Measurements from ENCODE around the gene PTGES3L. TPM values are rescaled to one million over a fixed set of nuclear protein-coding genes. Genes with fewer than 3 reads are reported as not detected.
"Not testable (repeated sequence)": the region's sequence is repeated elsewhere in the genome, so short reads cannot be mapped to it uniquely, and the experiment has no call there.

The PTGES3L gene
- polyA plus RNA-seq, 1 of the 3 experiments (the other 2 are of a cell fraction) = 1.4 TPM

GRCh38 chr17:42975265-42975664 is 4.6 kb downstream of the PTGES3L start (continued):
- TF ChIP-seq TCF12 (IDR thresholded peaks at IDR 0.05) (no peak), RAD21 (IDR thresholded peaks at IDR 0.05; ENCODE audit: low read length) (no peak), RCOR1 (IDR thresholded peaks at IDR 0.05; ENCODE audit: low read length) (no peak), MEF2A (IDR thresholded peaks at IDR 0.05; ENCODE audit: borderline replicate concordance, low read depth) (no peak)

- H4K20me1 ChIP-seq (ENCODE audit: insufficient read depth); H3K36me3 ChIP-seq (replicated peaks in 1 of 2; ENCODE audit: control insufficient read depth in 1 of 2, insufficient read depth in 2 of 2, low read length in 1 of 2); H3K9me3 ChIP-seq; H3K9me2 ChIP-seq; H3K4me1 ChIP-seq (ENCODE audit: control insufficient read depth in 1 of 2, insufficient read depth in 2 of 2, low read depth in 1 of 2, low read length in 1 of 2); H3K9ac ChIP-seq; DNase-seq; H3K27ac ChIP-seq (ENCODE audit: low read depth in 2 of 2, low read length in 1 of 2); H3K4me3 ChIP-seq (ENCODE audit: low read depth in 2 of 2, low read length in 1 of 2); H3F3A ChIP-seq (replicated peaks; ENCODE audit: insufficient read depth); H3K27me3 ChIP-seq (ENCODE audit: insufficient read depth); CTCF ChIA-PET; H2AFZ ChIP-seq (ENCODE audit: low read depth); H3K4me2 ChIP-seq; H3K79me2 ChIP-seq (ENCODE audit: insufficient read depth): not testable (repeated sequence)
- POLR2A ChIA-PET = interaction anchor here (0.6 kb wide), 1 partner anchor 200 kb away, joined by 3 read pairs; the partner anchor contains the start of gene VPS25
- WGBS (ENCODE audit: low lambda C conversion rate) = 65% methylated on average over 6 of the region's 18 CpGs
Measured at GRCh38 chr17:42973323-42973722, 6.6 kb downstream of the PTGES3L start.

- no peaks in the 10 kb centered on the region for H3K36me3 ChIP-seq (replicated peaks in 1 of 2; ENCODE audit: control insufficient read depth in 1 of 2, insufficient read depth in 2 of 2, low read length in 1 of 2)
- no peak overlapping the region for H2AFZ ChIP-seq (ENCODE audit: low read depth)
- no peaks in the 10 kb centered on the region for H4K20me1 ChIP-seq (ENCODE audit: insufficient read depth)
- no peak for DNase-seq
- no peaks in the 10 kb centered on the region for H3K79me2 ChIP-seq (ENCODE audit: insufficient read depth)
- H3K27me3 ChIP-seq (ENCODE audit: insufficient read depth) = no peaks in the 10 kb centered on the region
- WGBS (ENCODE audit: low lambda C conversion rate) = 75% methylated on average over 5 of the region's 5 CpGs
- no peak overlapping the region for H3K4me3 ChIP-seq (ENCODE audit: low read depth in 2 of 2, low read length in 1 of 2)
- no peak overlapping the region for H3K9ac ChIP-seq
- H3K9me2 ChIP-seq = no peaks in the 10 kb centered on the region
- peaks cover 13% of the 10 kb centered on the region for H3F3A ChIP-seq (replicated peaks; ENCODE audit: insufficient read depth)
- ChIA-PET CTCF (no interaction called here), POLR2A (no interaction called here)
- no peak for TF ChIP-seq FOSL2 (IDR thresholded peaks at IDR 0.05; ENCODE audit: borderline replicate concordance, low read depth)
- no peak for TF ChIP-seq FOXM1 (IDR thresholded peaks at IDR 0.05; ENCODE audit: low read depth)
- no peak for TF ChIP-seq GABPA (IDR thresholded peaks at IDR 0.05; ENCODE audit: low read depth)
- no peak for TF ChIP-seq POLR2AphosphoS5 (IDR thresholded peaks at IDR 0.05; ENCODE audit: low read depth, low read length)
- TF ChIP-seq ELF1 (IDR thresholded peaks at IDR 0.05) = no peak
- TF ChIP-seq EP300 (IDR thresholded peaks at IDR 0.05; ENCODE audit: borderline replicate concordance in 1 of 2, low read depth in 1 of 2, low read length in 1 of 2) = no peak
- TF ChIP-seq RAD21 (IDR thresholded peaks at IDR 0.05; ENCODE audit: low read length) = no peak
- TF ChIP-seq RXRA (IDR thresholded peaks at IDR 0.05; ENCODE audit: borderline replicate concordance, low read depth) = no peak
- no peak for TF ChIP-seq SMC3 (IDR thresholded peaks at IDR 0.05; ENCODE audit: low read depth, low read length)
- no peak for TF ChIP-seq JUND (IDR thresholded peaks at IDR 0.05)
- no peak for TF ChIP-seq YY1 (IDR thresholded peaks at IDR 0.05; ENCODE audit: low read depth)
- no peak for TF ChIP-seq ZBTB33 (IDR thresholded peaks at IDR 0.05; ENCODE audit: borderline replicate concordance, low read depth)
- TF ChIP-seq TCF12 (IDR thresholded peaks at IDR 0.05) = no peak
- H3K27ac ChIP-seq (ENCODE audit: low read depth in 2 of 2, low read length in 1 of 2) = no peak overlapping the region
- no peaks in the 10 kb centered on the region for H3K4me1 ChIP-seq (ENCODE audit: control insufficient read depth in 1 of 2, insufficient read depth in 2 of 2, low read depth in 1 of 2, low read length in 1 of 2)
- H3K4me2 ChIP-seq = no peak overlapping the region
- no peaks in the 10 kb centered on the region for H3K9me3 ChIP-seq
Measured at GRCh38 chr17:42971589-42971988, 8.3 kb downstream of the PTGES3L start.
